H4 (cell line): ENCODE data around the gene MYMX. TPM values are rescaled to one million over a fixed set of nuclear protein-coding genes. Genes with fewer than 3 reads are reported as not detected.

Source experiments
- DNase-seq: peaks from one replicate; pipeline ENCODE4 v3.0.0-alpha.2; 2015; ENCODE audit warnings: low spot score
- total RNA-seq: library from RNA; depleted of rRNA; stranded (reverse); fragments of >200 nt; shearing (Covaris generic); gene quantifications from 2 replicates; pipeline ENCODE4 v1.2.3, GENCODE V29; 2014; rRNA removed

Gene MYMX
- total RNA-seq, 1 experiment from 2014 or later = not detected

- DNase-seq = no peak
Measured at GRCh38 chr6:44264154-44265006, 47.7 kb downstream of the MYMX start.

GRCh38 chr6:44265007-44265721 lies 48.4 kb downstream of the MYMX start, which contains the start of gene NFKBIE:
NFKBIE (minus strand) TSS chr6:44265551; CDS start chr6:44265346, 205 bp downstream.
- peak; percentile 80 for DNase-seq

DNA sequence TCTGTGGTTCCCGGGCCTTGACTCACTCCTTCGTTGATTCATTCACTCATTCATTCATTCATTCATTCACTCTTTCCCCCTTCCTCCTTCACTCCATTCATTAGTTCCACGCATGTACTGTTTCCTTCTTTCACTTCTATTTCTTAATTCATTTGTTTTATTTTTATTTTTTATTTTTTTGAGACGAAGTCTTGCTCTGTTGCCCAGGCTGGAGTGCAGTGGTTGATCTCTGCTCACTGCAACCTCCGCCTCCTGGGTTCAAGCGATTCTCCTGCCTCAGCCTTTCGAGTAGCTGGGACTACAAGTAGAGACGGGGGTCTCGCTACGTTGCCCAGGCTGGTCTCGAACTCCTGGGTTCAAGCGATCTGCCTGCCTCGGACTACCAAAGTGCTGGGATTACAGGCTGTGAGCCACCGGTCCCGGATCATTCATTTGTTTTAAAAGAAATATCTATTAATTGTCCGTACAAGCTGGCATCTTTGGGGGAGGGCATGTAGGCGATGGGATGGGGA lies 49.1 kb downstream of the MYMX start:
- DNase-seq = no peak

DNA sequence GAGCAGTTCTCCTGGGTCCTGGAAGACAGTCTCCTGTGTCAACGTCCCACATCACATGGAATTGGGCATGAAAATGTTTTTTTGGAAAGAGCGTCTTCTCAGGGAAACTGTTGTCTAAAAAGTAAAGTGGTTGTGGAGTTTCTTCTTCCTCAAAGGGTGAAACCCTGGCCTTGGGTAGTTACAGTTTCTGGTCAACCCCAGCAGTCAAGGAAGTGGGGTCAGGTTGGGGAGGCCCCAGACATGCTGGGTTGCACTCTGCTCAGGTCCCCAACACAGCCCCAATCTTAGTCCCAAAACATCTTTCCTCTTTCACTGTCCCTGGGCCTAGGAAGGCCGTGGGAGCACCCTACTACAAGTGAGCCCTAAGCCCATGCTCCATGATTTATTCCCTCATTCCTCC lies 49.6 kb downstream of the MYMX start:
- no peak for DNase-seq

GRCh38 chr6:44267252-44267651 lies 50.5 kb downstream of the MYMX start:
- DNase-seq = no peak

Other genes with a start within 250 kb of the MYMX start
- 136 and 145 TPM in 2 replicates for gene MRPL14, start 89.5 kb upstream of the MYMX start, total RNA-seq
- 15.8 and 28.6 TPM in 2 replicates for gene TMEM63B, start 89.4 kb upstream of the MYMX start, total RNA-seq
- gene CAPN11, start 58.1 kb upstream of the MYMX start, total RNA-seq = not detected in 2 replicates
- gene SLC29A1, start 6.7 kb downstream of the MYMX start, total RNA-seq = 17.3 and 33.8 TPM in 2 replicates
- 2,045 and 2,316 TPM in 2 replicates for gene HSP90AB1, start 30.2 kb downstream of the MYMX start, total RNA-seq
- 177 and 195 TPM in 2 replicates for gene SLC35B2, start 40.6 kb downstream of the MYMX start, total RNA-seq
- gene NFKBIE, start 48.6 kb downstream of the MYMX start, total RNA-seq = 11.2 and 12.4 TPM in 2 replicates
- 0.37 TPM in 1 of 2 replicates, not detected in the other for gene TMEM151B, start 53.5 kb downstream of the MYMX start, total RNA-seq
- 9.5 and 14.0 TPM in 2 replicates for gene AARS2, start 96.4 kb downstream of the MYMX start, total RNA-seq
- gene SPATS1, start 125.7 kb downstream of the MYMX start, total RNA-seq = not detected in 2 replicates
- 29.0 and 34.7 TPM in 2 replicates for gene CDC5L, start 170.8 kb downstream of the MYMX start, total RNA-seq